IPS DF 6.9 (cell line): ENCODE data around the gene ENTR1.

ENCODE experiments used
- DNase-seq: peaks from one replicate; pipeline ENCODE4 v3.0.0-alpha.2; 2013; ENCODE audit warnings: low read depth, low spot score
- H3K27ac ChIP-seq: one replicate; pipeline ENCODE4 v1.5.1; 2013; ENCODE audit warnings: low read length, control low read depth
- H3K27me3 ChIP-seq: 2 replicates; pipeline ENCODE4 v1.6.1; 2013; ENCODE audit warnings: mild to moderate bottlenecking, low read length; ENCODE audit not compliant: control insufficient read depth, insufficient read depth
- H3K36me3 ChIP-seq: 2 replicates; pipeline ENCODE4 v1.6.1; 2013; ENCODE audit warnings: low read length; ENCODE audit not compliant: control insufficient read depth, insufficient read depth
- H3K4me1 ChIP-seq: 2 replicates; pipeline ENCODE4 v1.6.1; 2013; ENCODE audit warnings: low read length; ENCODE audit not compliant: control insufficient read depth, insufficient read depth
- H3K4me3 ChIP-seq: 2 replicates; pipeline ENCODE4 v1.5.1; 2013; ENCODE audit warnings: mild to moderate bottlenecking, low read length
- H3K9me3 ChIP-seq: 2 replicates; pipeline ENCODE4 v1.6.1; 2013; ENCODE audit warnings: low read length, inconsistent platforms; ENCODE audit not compliant: control insufficient read depth, insufficient read depth
- WGBS: extraction: QIAGEN DNeasy Blood & Tissue Kit; methylation state at CpG from one replicate; pipeline ENCODE4 v1.1.7; 2013; ENCODE audit warnings: mixed read lengths, missing lambda C conversion rate; ENCODE audit not compliant: insufficient read length, insufficient coverage; 5-methylcytosine and 5-hydroxymethylcytosine counted together

Gene ENTR1

GRCh38 chr9:136447173-136447778 lies 36.9 kb upstream of the ENTR1 start:
- H3K36me3 ChIP-seq: peaks cover 40% of the 10 kb centered on the region
- H3K27ac ChIP-seq: no peak overlapping the region
- no CpG with 5 or more reads among the region's 27 CpGs for WGBS

GRCh38 chr9:136445799-136446198 lies 35.4 kb upstream of the ENTR1 start:
- DNase-seq: no peak
- H3K36me3 ChIP-seq: peaks cover 44% of the 10 kb centered on the region
- no peaks in the 10 kb centered on the region for H3K4me1 ChIP-seq
- H3K4me3 ChIP-seq: no peak overlapping the region
- no peak overlapping the region for H3K27ac ChIP-seq
- no peaks in the 10 kb centered on the region for H3K27me3 ChIP-seq
- no CpG with 5 or more reads among the region's 7 CpGs for WGBS
- no peaks in the 10 kb centered on the region for H3K9me3 ChIP-seq

More at GRCh38 chr9:136447173-136447778, 36.9 kb upstream of the ENTR1 start:
- DNase-seq: no peak
- Histone ChIP-seq H3K27me3 (no peaks in the 10 kb centered on the region), H3K4me3 (no peak overlapping the region), H3K4me1 (no peaks in the 10 kb centered on the region), H3K9me3 (no peaks in the 10 kb centered on the region)

GRCh38 chr9:136444102-136444501 lies 33.7 kb upstream of the ENTR1 start:
- Histone ChIP-seq H3K4me3 (no peak overlapping the region), H3K27me3 (no peaks in the 10 kb centered on the region), H3K27ac (no peak overlapping the region), H3K9me3 (no peaks in the 10 kb centered on the region), H3K4me1 (0 out of 2 replicates have a peak, but pooled peaks cover 1% of the 10 kb centered on the region), H3K36me3 (peaks cover 41% of the 10 kb centered on the region)
- DNase-seq: no peak
- WGBS: no CpG with 5 or more reads among the region's 20 CpGs

- 0 out of 2 replicates have a peak, but pooled peaks cover 1% of the 10 kb centered on the region for H3K4me1 ChIP-seq
- no peak overlapping the region for H3K27ac ChIP-seq
- no CpG with 5 or more reads among the region's 7 CpGs for WGBS
- no peaks in the 10 kb centered on the region for H3K9me3 ChIP-seq
- no peak overlapping the region for H3K4me3 ChIP-seq
- peaks cover 41% of the 10 kb centered on the region for H3K36me3 ChIP-seq
- no peak for DNase-seq
- H3K27me3 ChIP-seq: no peaks in the 10 kb centered on the region
Measured at GRCh38 chr9:136443687-136444086, 33.3 kb upstream of the ENTR1 start.

GRCh38 chr9:136443087-136443486 lies 32.7 kb upstream of the ENTR1 start:
- Histone ChIP-seq H3K36me3 (peaks cover 41% of the 10 kb centered on the region), H3K4me1 (0 out of 2 replicates have a peak, but pooled peaks cover 1% of the 10 kb centered on the region), H3K27ac (no peak overlapping the region), H3K9me3 (no peaks in the 10 kb centered on the region), H3K27me3 (no peaks in the 10 kb centered on the region), H3K4me3 (no peak overlapping the region)
- no CpG with 5 or more reads among the region's 15 CpGs for WGBS
- no peak for DNase-seq

- no CpG with 5 or more reads among the region's 5 CpGs for WGBS
- Histone ChIP-seq H3K4me3 (no peak overlapping the region), H3K36me3 (peaks cover 36% of the 10 kb centered on the region), H3K4me1 (0 out of 2 replicates have a peak, but pooled peaks cover 4% of the 10 kb centered on the region), H3K9me3 (no peaks in the 10 kb centered on the region), H3K27me3 (no peaks in the 10 kb centered on the region), H3K27ac (no peak overlapping the region)
- no peak for DNase-seq
Measured at GRCh38 chr9:136442265-136442664, 31.9 kb upstream of the ENTR1 start.

- Histone ChIP-seq H3K27ac (no peak overlapping the region), H3K9me3 (no peaks in the 10 kb centered on the region), H3K36me3 (peaks cover 31% of the 10 kb centered on the region), H3K4me1 (0 out of 2 replicates have a peak, but pooled peaks cover 4% of the 10 kb centered on the region), H3K4me3 (no peak overlapping the region), H3K27me3 (no peaks in the 10 kb centered on the region)
- no CpG with 5 or more reads among the region's 17 CpGs for WGBS
- DNase-seq: no peak
Measured at GRCh38 chr9:136441681-136442245, 31.3 kb upstream of the ENTR1 start.

GRCh38 chr9:136441191-136441680 lies 30.8 kb upstream of the ENTR1 start:
- H3K4me1 ChIP-seq: 0 out of 2 replicates have a peak, but pooled peaks cover 4% of the 10 kb centered on the region
- DNase-seq: no peak
- H3K27ac ChIP-seq: no peak overlapping the region
- H3K27me3 ChIP-seq: no peaks in the 10 kb centered on the region
- peaks cover 29% of the 10 kb centered on the region for H3K36me3 ChIP-seq
- H3K4me3 ChIP-seq: no peak overlapping the region
- WGBS: no CpG with 5 or more reads among the region's 15 CpGs
- no peaks in the 10 kb centered on the region for H3K9me3 ChIP-seq

- peak; percentile 41 for DNase-seq
- Histone ChIP-seq H3K27me3 (no peaks in the 10 kb centered on the region), H3K4me1 (0 out of 2 replicates have a peak, but pooled peaks cover 4% of the 10 kb centered on the region), H3K9me3 (no peaks in the 10 kb centered on the region), H3K36me3 (peaks cover 25% of the 10 kb centered on the region), H3K27ac (no peak within 1 kb of the TSS), H3K4me3 (peak within 1 kb of the TSS; percentile 94)
- no CpG with 5 or more reads among the region's 90 CpGs for WGBS
Measured at GRCh38 chr9:136439481-136440408, 29.3 kb upstream of the ENTR1 start, which contains the start of gene INPP5E. INPP5E (minus strand) TSS chr9:136439845; CDS start chr9:136439419, 426 bp downstream.
